ENCODE results near the gene TMC4. TPM values are rescaled to one million over a fixed set of nuclear protein-coding genes. Genes with fewer than 3 reads are reported as not detected.

The TMC4 gene
- total and polyA plus RNA-seq, 2 donors (not counting 1 experiment from before 2014, with no cell fraction given) = not detected

DNA sequence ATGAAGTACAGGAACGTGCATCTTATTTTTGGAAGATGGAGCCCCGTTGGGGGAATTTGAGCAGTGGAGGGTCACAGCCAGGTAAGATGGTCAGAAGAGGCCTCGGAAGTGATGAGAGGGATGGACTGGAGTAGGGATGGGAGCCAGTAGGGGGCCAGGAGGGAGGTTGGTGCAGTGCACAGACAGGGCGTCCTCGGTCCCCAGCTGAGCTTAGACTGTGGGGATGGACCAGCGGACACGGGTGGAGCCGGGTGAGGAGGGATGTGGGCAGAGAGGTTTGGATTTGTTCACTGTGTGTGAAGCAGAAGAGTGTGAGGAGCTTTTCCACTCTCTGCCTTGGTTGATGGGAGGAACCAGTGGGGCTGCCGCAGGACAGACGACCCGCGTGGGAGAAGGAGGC, 38.3 kb upstream of the TMC4 start:
- ATAC-seq (ENCODE audit: low read depth) = no peak
- no peak overlapping the region for H3K9ac ChIP-seq (ENCODE audit: low read length)

DNA sequence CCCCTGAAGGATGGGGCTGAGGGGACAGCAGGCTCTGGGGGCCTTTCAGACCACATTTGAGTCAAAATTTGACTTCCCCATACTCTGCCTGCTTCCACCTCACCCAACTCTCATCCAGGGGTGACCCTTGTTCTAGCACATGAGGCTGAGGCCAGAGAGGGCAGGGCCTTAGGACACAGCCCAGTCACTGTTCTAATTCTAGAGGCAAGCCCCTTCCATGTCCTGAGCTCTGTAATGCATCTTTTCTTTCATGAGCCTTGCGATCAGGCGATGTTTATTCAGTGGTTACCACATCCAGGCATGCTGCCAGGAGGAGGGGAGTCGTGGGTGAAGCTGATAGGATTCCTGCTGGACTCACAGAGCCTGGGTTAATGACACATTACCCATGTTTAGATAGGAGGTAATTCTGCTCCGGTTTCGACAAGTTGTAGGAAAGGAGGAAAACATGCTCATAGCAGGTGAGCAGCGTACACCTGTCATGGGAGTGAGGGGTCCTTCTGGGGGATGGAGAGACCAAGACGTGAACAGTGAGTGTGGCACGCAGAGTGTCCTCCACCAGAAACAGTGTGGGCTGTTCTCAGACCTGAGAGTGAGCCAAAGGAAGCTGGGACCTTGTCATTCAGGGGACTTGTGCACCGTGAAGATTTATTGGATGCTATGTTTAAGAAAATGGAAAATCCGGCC, 37.0 kb upstream of the TMC4 start:
- H3K4me2 ChIP-seq (replicated peaks; ENCODE audit: low read depth, low read length, poor library complexity, severe bottlenecking) = no peak overlapping the region
- ATAC-seq (ENCODE audit: low read depth) (peak; percentile 9), DNase-seq (no peak)
- Mint-ChIP-seq H3K27me3 (no peaks in the 10 kb centered on the region), H3K4me3 (peak overlapping the region; percentile 30), H3K9me3 (ENCODE audit: insufficient read depth) (no peaks in the 10 kb centered on the region), H3K4me1 (peaks cover 48% of the 10 kb centered on the region), H3K27ac (peak overlapping the region; percentile 66)
- peaks cover 0 to 29% of the 10 kb centered on the region in 2 experiments for H3K36me3 ChIP-seq (replicated peaks in 1 of 2; ENCODE audit: control extremely low read depth in 1 of 2, control insufficient read depth in 1 of 2, extremely low read depth in 1 of 2, insufficient read depth in 2 of 2, low read length in 1 of 2)
- H4K20me1 ChIP-seq (ENCODE audit: control insufficient read depth, insufficient read depth, low read length, poor library complexity, severe bottlenecking) = peaks cover 62% of the 10 kb centered on the region
- H3K9ac ChIP-seq (ENCODE audit: low read length) = no peak overlapping the region
- H2AFZ ChIP-seq (ENCODE audit: insufficient read depth, low read depth, low read length, poor library complexity, severe bottlenecking) = no peak overlapping the region
- 39% methylated on average over 9 of the region's 10 CpGs for WGBS (ENCODE audit: insufficient coverage)
- H3K4me1 ChIP-seq (ENCODE audit: control insufficient read depth in 2 of 2, insufficient read depth in 2 of 2, low read length in 2 of 2) = peaks cover 17 to 50% of the 10 kb centered on the region in 2 donors
- H3K9me3 ChIP-seq (ENCODE audit: control extremely low read depth in 1 of 3, control insufficient read depth in 2 of 3, insufficient read depth in 1 of 3, low read length in 2 of 3) = no peaks in the 10 kb centered on the region
- ChIA-PET CTCF (interaction anchor here (1.2 kb wide), 1 partner anchor 21 kb away, joined by 3 read pairs; the partner anchor contains the start of gene MBOAT7), POLR2A (no interaction called here)
- peak overlapping the region in 1 of 2 donors; percentile 16 for H3K27ac ChIP-seq (ENCODE audit: low read length in 2 of 2)
- intact Hi-C loops (cut with micrococcal nuclease) = no loop called here
- no peak overlapping the region for H3K4me3 ChIP-seq (ENCODE audit: control extremely low read depth in 1 of 5, extremely low read depth in 1 of 5, insufficient read depth in 1 of 5, low read depth in 2 of 5, low read length in 4 of 5)
- H3K27me3 ChIP-seq (replicated peaks in 1 of 4; ENCODE audit: control extremely low read depth in 1 of 4, control insufficient read depth in 3 of 4, insufficient read depth in 4 of 4, low read length in 3 of 4) = no peaks in the 10 kb centered on the region
- no peak for TF ChIP-seq EZH2 (IDR thresholded peaks at IDR 0.05; ENCODE audit: borderline replicate concordance, insufficient read depth, low read depth, low read length, poor library complexity, severe bottlenecking)
- TF ChIP-seq, protein P1, sequence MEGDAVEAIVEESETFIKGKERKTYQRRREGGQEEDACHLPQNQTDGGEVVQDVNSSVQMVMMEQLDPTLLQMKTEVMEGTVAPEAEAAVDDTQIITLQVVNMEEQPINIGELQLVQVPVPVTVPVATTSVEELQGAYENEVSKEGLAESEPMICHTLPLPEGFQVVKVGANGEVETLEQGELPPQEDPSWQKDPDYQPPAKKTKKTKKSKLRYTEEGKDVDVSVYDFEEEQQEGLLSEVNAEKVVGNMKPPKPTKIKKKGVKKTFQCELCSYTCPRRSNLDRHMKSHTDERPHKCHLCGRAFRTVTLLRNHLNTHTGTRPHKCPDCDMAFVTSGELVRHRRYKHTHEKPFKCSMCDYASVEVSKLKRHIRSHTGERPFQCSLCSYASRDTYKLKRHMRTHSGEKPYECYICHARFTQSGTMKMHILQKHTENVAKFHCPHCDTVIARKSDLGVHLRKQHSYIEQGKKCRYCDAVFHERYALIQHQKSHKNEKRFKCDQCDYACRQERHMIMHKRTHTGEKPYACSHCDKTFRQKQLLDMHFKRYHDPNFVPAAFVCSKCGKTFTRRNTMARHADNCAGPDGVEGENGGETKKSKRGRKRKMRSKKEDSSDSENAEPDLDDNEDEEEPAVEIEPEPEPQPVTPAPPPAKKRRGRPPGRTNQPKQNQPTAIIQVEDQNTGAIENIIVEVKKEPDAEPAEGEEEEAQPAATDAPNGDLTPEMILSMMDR (IDR thresholded peaks at IDR 0.05) = no peak
- H3K79me2 ChIP-seq (ENCODE audit: control insufficient read depth, insufficient read depth, low read length) = peaks cover 60% of the 10 kb centered on the region

More for the DNA sequence above, 38.3 kb upstream of the TMC4 start:
- Histone ChIP-seq H3K4me3 (ENCODE audit: control extremely low read depth in 1 of 5, extremely low read depth in 1 of 5, insufficient read depth in 1 of 5, low read depth in 2 of 5, low read length in 4 of 5) (no peak overlapping the region), H3K27me3 (replicated peaks in 1 of 4; ENCODE audit: control extremely low read depth in 1 of 4, control insufficient read depth in 3 of 4, insufficient read depth in 4 of 4, low read length in 3 of 4) (no peaks in the 10 kb centered on the region), H3K4me1 (ENCODE audit: control insufficient read depth in 2 of 2, insufficient read depth in 2 of 2, low read length in 2 of 2) (peaks cover 12 to 46% of the 10 kb centered on the region in 2 donors), H3K9me3 (ENCODE audit: control extremely low read depth in 1 of 3, control insufficient read depth in 2 of 3, insufficient read depth in 1 of 3, low read length in 2 of 3) (no peaks in the 10 kb centered on the region), H3K79me2 (ENCODE audit: control insufficient read depth, insufficient read depth, low read length) (peaks cover 47% of the 10 kb centered on the region), H3K36me3 (replicated peaks in 1 of 2; ENCODE audit: control extremely low read depth in 1 of 2, control insufficient read depth in 1 of 2, extremely low read depth in 1 of 2, insufficient read depth in 2 of 2, low read length in 1 of 2) (peaks cover 0 to 16% of the 10 kb centered on the region in 2 experiments), H3K27ac (ENCODE audit: low read length in 2 of 2) (peak overlapping the region in 1 of 2 donors; percentile 26), H2AFZ (ENCODE audit: insufficient read depth, low read depth, low read length, poor library complexity, severe bottlenecking) (no peak overlapping the region), H3K4me2 (replicated peaks; ENCODE audit: low read depth, low read length, poor library complexity, severe bottlenecking) (no peak overlapping the region), H4K20me1 (ENCODE audit: control insufficient read depth, insufficient read depth, low read length, poor library complexity, severe bottlenecking) (peaks cover 49% of the 10 kb centered on the region)
- Mint-ChIP-seq H3K27ac (peak overlapping the region; percentile 62), H3K4me1 (peaks cover 39% of the 10 kb centered on the region), H3K27me3 (no peaks in the 10 kb centered on the region), H3K4me3 (no peak overlapping the region), H3K9me3 (ENCODE audit: insufficient read depth) (no peaks in the 10 kb centered on the region)
- ChIA-PET POLR2A (interaction anchor here (1.1 to 1.4 kb wide), 2 partner anchors 11 to 12 kb away, joined by 3 to 5 read pairs; partner anchors contain the start of gene RPS9), CTCF (interaction anchor here (1.2 kb wide), 1 partner anchor 22 kb away, joined by 3 read pairs; the partner anchor contains the start of gene MBOAT7)
- WGBS (ENCODE audit: insufficient coverage) = 84% methylated on average over 12 of the region's 12 CpGs
- DNase-seq = no peak
- TF ChIP-seq EZH2 (IDR thresholded peaks at IDR 0.05; ENCODE audit: borderline replicate concordance, insufficient read depth, low read depth, low read length, poor library complexity, severe bottlenecking) = no peak
- TF ChIP-seq, protein P1 (IDR thresholded peaks at IDR 0.05) = no peak
- intact Hi-C loops (cut with micrococcal nuclease) = no loop called here

Measured in B cell (primary cell).